Activated CD8-positive, alpha-beta memory T cell treated with anti-CD3 and anti-CD28 coated beads, Interleukin-2, amount 10 ng/mL, durations not matched to agents 7 days and 5 days (primary cell): ENCODE data around the gene FOXP4. TPM values are rescaled to one million over a fixed set of nuclear protein-coding genes. Genes with fewer than 3 reads are reported as not detected.

Source experiments
- ATAC-seq: fragments of 150-1000 bp; cut with Tn5 transposase; one replicate; pipeline ENCODE4 v1.10.0; 2021; ENCODE audit warnings: moderate library complexity
- CTCF ChIA-PET: fragments of 350-600 bp; sonication (Branson Sonifier 250); formaldehyde crosslinking; loops from one replicate; lab custom pipeline; 2021; ENCODE audit warnings: antibody characterized with exemption; lab: Charles Lee
- DNase-seq: peaks from one replicate; pipeline ENCODE4 v3.0.0-alpha.2; 2020
- H3K27ac Mint-ChIP-seq: one replicate; pipeline ENCODE4 v1.8.0; 2021; ENCODE audit warnings: mild to moderate bottlenecking, mixed read lengths
- H3K27me3 Mint-ChIP-seq: one replicate; pipeline ENCODE4 v1.8.0; 2021; ENCODE audit warnings: mixed read lengths
- H3K36me3 Mint-ChIP-seq: one replicate; pipeline ENCODE4 v1.8.0; 2021; ENCODE audit warnings: mild to moderate bottlenecking, mixed read lengths
- H3K4me1 Mint-ChIP-seq: one replicate; pipeline ENCODE4 v1.8.0; 2021; ENCODE audit warnings: mixed read lengths
- H3K4me3 Mint-ChIP-seq: one replicate; pipeline ENCODE4 v1.8.0; 2021; ENCODE audit warnings: mild to moderate bottlenecking, moderate library complexity, mixed read lengths
- H3K9me3 Mint-ChIP-seq: one replicate; pipeline ENCODE4 v1.8.0; 2022; ENCODE audit warnings: low read depth, mixed read lengths
- total RNA-seq, 2 experiments: library from RNA; stranded (reverse); gene quantifications; one replicate each; pipeline ENCODE4 v1.2.3, GENCODE V29; 2021

The FOXP4 gene
- total RNA-seq, 2 experiments from 2014 or later, result 6.5 to 7.7 TPM

- Mint-ChIP-seq H3K27me3 (peaks cover 45% of the 10 kb centered on the region), H3K36me3 (no peaks in the 10 kb centered on the region), H3K4me3 (no peak overlapping the region), H3K4me1 (no peaks in the 10 kb centered on the region), H3K27ac (no peak overlapping the region), H3K9me3 (no peaks in the 10 kb centered on the region)
- DNase-seq (no peak), ATAC-seq (no peak)
- CTCF ChIA-PET, result interaction anchor here (0.7 kb wide), 1 partner anchor 12 kb away, joined by 3 read pairs; no protein-coding TSS in a partner anchor
Observed at GRCh38 chr6:41511443-41512060, 34.6 kb upstream of the FOXP4 start.

- CTCF ChIA-PET, result interaction anchor here (0.7 kb wide), 1 partner anchor 11 kb away, joined by 3 read pairs; no protein-coding TSS in a partner anchor
Observed at GRCh38 chr6:41512146-41512701, 34.0 kb upstream of the FOXP4 start.

DNA sequence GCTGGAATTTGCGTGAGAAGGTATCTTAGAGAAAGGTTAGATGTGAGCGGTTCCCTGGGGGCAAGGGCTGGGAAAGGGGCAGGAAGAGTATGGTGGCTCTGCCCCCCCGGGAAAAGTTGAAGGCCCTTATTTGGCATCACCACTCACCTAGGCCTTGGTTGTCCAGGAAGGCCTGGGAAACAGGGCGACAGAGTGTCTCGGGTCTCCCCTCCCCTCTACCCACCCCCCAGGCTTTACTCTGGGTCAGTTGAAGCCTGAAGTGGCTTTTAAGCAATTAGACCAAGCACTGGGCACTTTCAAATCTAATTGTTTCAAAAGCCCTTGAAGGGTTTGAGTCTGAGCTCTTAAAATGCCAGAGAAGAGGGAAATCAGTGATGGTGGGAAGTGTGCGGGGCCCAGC, 30.2 kb upstream of the FOXP4 start:
- ATAC-seq (no peak), DNase-seq (no peak)
- Mint-ChIP-seq H3K27ac (no peak overlapping the region), H3K4me3 (no peak overlapping the region), H3K9me3 (no peaks in the 10 kb centered on the region), H3K36me3 (no peaks in the 10 kb centered on the region), H3K27me3 (peaks cover 39% of the 10 kb centered on the region), H3K4me1 (no peaks in the 10 kb centered on the region)
- CTCF ChIA-PET, result no interaction called here

More at GRCh38 chr6:41512146-41512701, 34.0 kb upstream of the FOXP4 start:
- no peaks in the 10 kb centered on the region for H3K9me3 Mint-ChIP-seq
- H3K4me3 Mint-ChIP-seq, result no peak overlapping the region
- H3K36me3 Mint-ChIP-seq, result no peaks in the 10 kb centered on the region
- no peak overlapping the region for H3K27ac Mint-ChIP-seq
- no peak for DNase-seq
- ATAC-seq, result no peak
- no peaks in the 10 kb centered on the region for H3K4me1 Mint-ChIP-seq
- H3K27me3 Mint-ChIP-seq, result peaks cover 48% of the 10 kb centered on the region

- no peak overlapping the region for H3K27ac Mint-ChIP-seq
- no peaks in the 10 kb centered on the region for H3K9me3 Mint-ChIP-seq
- DNase-seq, result no peak
- no peaks in the 10 kb centered on the region for H3K4me1 Mint-ChIP-seq
- CTCF ChIA-PET, result no interaction called here
- no peak for ATAC-seq
- H3K27me3 Mint-ChIP-seq, result peaks cover 46% of the 10 kb centered on the region
- H3K4me3 Mint-ChIP-seq, result no peak overlapping the region
- H3K36me3 Mint-ChIP-seq, result no peaks in the 10 kb centered on the region
Observed at GRCh38 chr6:41518118-41518517, 28.1 kb upstream of the FOXP4 start.

DNA sequence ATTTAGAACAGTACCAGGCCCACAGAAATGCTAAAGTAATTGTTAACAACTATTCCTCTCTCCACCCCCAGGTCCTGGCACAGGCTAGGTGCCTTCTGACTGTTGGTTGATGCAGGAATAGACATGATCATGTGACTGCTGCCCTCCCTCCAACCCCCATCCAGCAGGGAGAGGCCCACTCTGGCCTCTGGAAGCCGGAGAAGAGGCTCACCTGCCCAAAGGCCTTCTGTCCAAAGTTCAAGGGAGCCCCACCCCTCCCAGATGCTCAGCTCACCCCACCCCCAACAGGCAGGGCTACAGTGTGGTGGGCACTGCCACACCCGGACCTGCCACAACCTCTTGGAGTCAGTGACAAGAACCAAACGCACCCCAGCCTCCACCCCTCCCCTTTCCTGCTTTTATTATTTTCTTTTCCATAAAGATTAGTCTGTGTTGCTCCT, 26.9 kb upstream of the FOXP4 start:
- Mint-ChIP-seq H3K9me3 (no peaks in the 10 kb centered on the region), H3K27ac (no peak overlapping the region), H3K4me3 (no peak overlapping the region), H3K36me3 (no peaks in the 10 kb centered on the region), H3K27me3 (peaks cover 51% of the 10 kb centered on the region), H3K4me1 (no peaks in the 10 kb centered on the region)
- DNase-seq, result no peak
- no peak for ATAC-seq
- CTCF ChIA-PET, result no interaction called here

- Mint-ChIP-seq H3K4me1 (no peaks in the 10 kb centered on the region), H3K9me3 (no peaks in the 10 kb centered on the region), H3K27me3 (peaks cover 56% of the 10 kb centered on the region), H3K27ac (no peak overlapping the region), H3K36me3 (no peaks in the 10 kb centered on the region), H3K4me3 (no peak overlapping the region)
- ATAC-seq (no peak), DNase-seq (no peak)
- CTCF ChIA-PET, result no interaction called here
Observed at GRCh38 chr6:41519745-41520699, 26.2 kb upstream of the FOXP4 start.

DNA sequence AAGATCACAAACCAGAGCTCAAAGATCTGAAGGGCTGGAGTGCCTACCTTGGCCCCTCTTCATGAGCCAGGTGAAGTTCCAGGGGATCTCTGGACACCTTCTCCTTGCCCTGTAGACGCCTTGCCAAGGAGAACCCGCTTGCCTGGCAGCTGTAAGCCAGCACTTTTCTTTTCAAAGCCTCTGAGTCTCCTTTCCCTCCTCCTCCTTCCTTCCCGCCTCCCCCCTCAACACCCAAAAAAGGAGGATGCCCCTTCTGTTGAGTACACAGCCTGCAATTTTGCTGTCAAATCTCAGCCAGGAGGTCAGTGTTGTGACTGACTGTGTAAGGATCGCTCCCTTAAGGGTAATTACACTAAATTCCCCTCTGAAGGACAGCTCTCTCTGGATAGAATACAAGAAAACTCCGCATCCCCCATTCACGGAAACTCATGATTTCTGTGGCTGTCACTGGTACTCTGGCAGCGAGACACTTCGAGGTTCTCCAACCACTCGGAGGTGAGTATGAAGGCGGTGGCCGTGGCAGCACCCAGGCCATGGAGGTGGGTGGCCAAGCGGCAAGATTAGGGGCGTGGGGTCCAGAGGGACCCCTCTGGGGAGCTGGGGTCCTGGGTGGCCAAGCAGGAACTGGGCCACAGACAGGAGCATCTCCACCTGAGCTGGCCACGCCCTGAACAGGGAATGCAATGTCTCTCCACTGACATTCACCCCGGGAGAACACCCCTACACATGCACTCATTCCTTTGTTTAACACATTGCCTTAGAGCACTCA, 23.2 kb upstream of the FOXP4 start:
- Mint-ChIP-seq H3K9me3 (no peaks in the 10 kb centered on the region), H3K4me1 (no peaks in the 10 kb centered on the region), H3K4me3 (no peak overlapping the region), H3K36me3 (no peaks in the 10 kb centered on the region), H3K27me3 (peaks cover 55% of the 10 kb centered on the region), H3K27ac (no peak overlapping the region)
- ATAC-seq (no peak), DNase-seq (no peak)
- CTCF ChIA-PET, result interaction anchor here (1.0 kb wide), 1 partner anchor 11 kb away, joined by 3 read pairs; no protein-coding TSS in a partner anchor

DNA sequence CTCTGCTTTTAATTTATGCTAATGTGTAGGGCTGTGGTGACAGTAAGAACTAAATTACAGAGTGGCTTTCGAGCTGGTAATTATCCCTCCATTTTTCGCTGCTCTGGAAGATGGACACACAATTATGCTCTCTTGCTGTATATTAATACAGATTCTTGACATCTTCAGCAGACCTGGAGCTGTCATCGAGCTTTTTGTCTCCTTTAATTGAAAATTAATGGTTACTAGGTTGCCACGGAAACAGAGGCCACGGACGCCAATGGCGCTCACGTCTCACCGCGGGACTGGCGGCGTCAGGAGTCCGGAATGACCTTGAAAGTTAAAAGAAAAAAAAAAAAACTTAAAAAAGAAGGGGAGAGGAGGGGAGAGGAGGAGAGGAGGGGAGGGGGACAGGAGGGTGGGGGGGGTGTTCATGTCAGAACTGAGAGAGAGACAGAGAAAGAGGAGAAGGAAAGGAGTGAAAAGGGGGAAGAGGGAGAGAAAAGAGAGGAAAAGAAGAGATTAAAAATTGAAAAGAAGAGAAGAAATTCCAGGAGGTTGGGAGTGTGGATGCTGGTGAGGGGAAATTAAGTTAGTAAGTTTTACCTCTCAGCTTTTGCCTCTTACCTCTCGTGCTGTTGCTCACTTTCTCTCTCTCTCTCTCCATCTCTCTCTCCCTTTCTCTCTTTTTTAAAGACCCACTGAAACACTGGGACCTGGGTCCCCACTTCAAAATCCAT, 22.1 kb upstream of the FOXP4 start:
- peaks cover 59% of the 10 kb centered on the region for H3K27me3 Mint-ChIP-seq
- ATAC-seq (no peak), DNase-seq (no peak)
- no peaks in the 10 kb centered on the region for H3K4me1 Mint-ChIP-seq
- H3K27ac Mint-ChIP-seq, result no peak overlapping the region
- CTCF ChIA-PET, result interaction anchor here (1.0 to 1.3 kb wide), 2 partner anchors 12 to 99 kb away, joined by 3 read pairs; no protein-coding TSS in a partner anchor
- no peaks in the 10 kb centered on the region for H3K36me3 Mint-ChIP-seq
- no peak overlapping the region for H3K4me3 Mint-ChIP-seq
- H3K9me3 Mint-ChIP-seq, result no peaks in the 10 kb centered on the region

GRCh38 chr6:41524634-41525011, 21.6 kb upstream of the FOXP4 start:
- Mint-ChIP-seq H3K9me3 (no peaks in the 10 kb centered on the region), H3K4me1 (no peaks in the 10 kb centered on the region), H3K36me3 (no peaks in the 10 kb centered on the region), H3K27me3 (peaks cover 61% of the 10 kb centered on the region), H3K4me3 (no peak overlapping the region), H3K27ac (no peak overlapping the region)
- ATAC-seq, result no peak
- CTCF ChIA-PET, result interaction anchor here (1.3 kb wide), 1 partner anchor 100 kb away, joined by 3 read pairs; no protein-coding TSS in a partner anchor
- DNase-seq, result no peak

GRCh38 chr6:41527721-41528408, 18.3 kb upstream of the FOXP4 start:
- CTCF ChIA-PET, result no interaction called here
- peaks cover 58% of the 10 kb centered on the region for H3K27me3 Mint-ChIP-seq
- no peaks in the 10 kb centered on the region for H3K9me3 Mint-ChIP-seq
- H3K27ac Mint-ChIP-seq, result no peak overlapping the region
- H3K4me3 Mint-ChIP-seq, result no peak overlapping the region
- DNase-seq (no peak), ATAC-seq (no peak)
- peaks cover 19% of the 10 kb centered on the region for H3K4me1 Mint-ChIP-seq
- H3K36me3 Mint-ChIP-seq, result no peaks in the 10 kb centered on the region

DNA sequence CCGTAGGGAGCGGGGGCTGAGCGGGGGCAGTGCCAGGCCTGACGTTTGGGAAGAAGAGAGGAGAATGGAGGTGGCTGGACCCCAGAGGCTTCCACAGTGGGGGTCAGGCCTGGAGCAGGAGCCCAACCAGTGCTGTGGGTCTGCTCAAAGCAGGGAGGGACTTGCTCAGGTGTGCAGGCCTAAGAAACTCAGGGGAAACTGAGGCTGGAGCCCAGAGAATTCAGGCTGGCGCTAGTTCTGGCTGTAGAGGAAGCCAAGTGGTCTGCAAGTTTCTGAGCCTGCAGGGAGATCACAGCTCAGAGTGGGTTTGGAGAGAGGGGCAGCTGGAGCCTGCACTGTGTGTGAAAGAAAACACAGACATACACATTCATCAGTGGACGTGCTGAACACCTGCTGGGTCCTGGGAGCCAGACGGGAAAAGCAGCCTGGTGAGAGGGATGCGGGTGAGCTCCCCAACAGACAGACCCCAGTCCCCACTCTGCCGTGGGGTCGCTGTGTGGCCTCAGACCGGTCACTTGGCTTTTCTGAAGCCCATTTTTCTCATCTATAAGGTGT, 17.7 kb upstream of the FOXP4 start:
- peaks cover 59% of the 10 kb centered on the region for H3K27me3 Mint-ChIP-seq
- ATAC-seq (no peak), DNase-seq (no peak)
- no peaks in the 10 kb centered on the region for H3K36me3 Mint-ChIP-seq
- H3K9me3 Mint-ChIP-seq, result no peaks in the 10 kb centered on the region
- H3K27ac Mint-ChIP-seq, result no peak overlapping the region
- H3K4me1 Mint-ChIP-seq, result peaks cover 23% of the 10 kb centered on the region
- CTCF ChIA-PET, result interaction anchor here (0.5 kb wide), 1 partner anchor 28 kb away, joined by 3 read pairs; no protein-coding TSS in a partner anchor
- no peak overlapping the region for H3K4me3 Mint-ChIP-seq

DNA sequence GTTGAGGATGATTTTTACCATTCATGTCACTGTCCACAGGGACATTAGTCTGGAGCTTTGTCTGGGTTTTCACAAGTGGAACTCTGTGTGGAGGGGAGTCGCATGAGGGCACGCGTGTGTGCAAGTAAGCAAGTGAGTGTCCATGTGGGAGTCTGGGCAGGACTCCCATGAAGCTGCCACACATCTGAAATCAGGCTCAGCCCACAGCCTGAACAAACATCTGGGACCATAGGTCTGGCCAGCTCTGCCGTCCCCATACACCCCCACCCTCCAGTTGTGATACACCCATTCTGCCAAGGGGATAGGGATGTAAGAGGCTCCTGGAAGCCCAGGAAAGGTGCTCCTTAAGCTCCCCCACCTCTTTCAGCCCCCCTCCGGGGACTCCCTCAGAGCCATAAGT, 17.1 kb upstream of the FOXP4 start:
- peaks cover 60% of the 10 kb centered on the region for H3K27me3 Mint-ChIP-seq

More for the DNA sequence above, 17.1 kb upstream of the FOXP4 start:
- ATAC-seq, result no peak
- peaks cover 23% of the 10 kb centered on the region for H3K4me1 Mint-ChIP-seq
- no peak for DNase-seq
- no peak overlapping the region for H3K27ac Mint-ChIP-seq
- CTCF ChIA-PET, result interaction anchor here (0.5 to 0.8 kb wide), 2 partner anchors 29 to 160 kb away, joined by 3 read pairs; no protein-coding TSS in a partner anchor
- H3K36me3 Mint-ChIP-seq, result no peaks in the 10 kb centered on the region
- H3K4me3 Mint-ChIP-seq, result no peak overlapping the region
- no peaks in the 10 kb centered on the region for H3K9me3 Mint-ChIP-seq
